Measurements from ENCODE around the gene GNL2. TPM values are rescaled to one million over a fixed set of nuclear protein-coding genes. Genes with fewer than 3 reads are reported as not detected.
"Not testable (repeated sequence)": the region's sequence is repeated elsewhere in the genome, so short reads cannot be mapped to it uniquely, and the experiment has no call there.

GNL2 gene
- total RNA-seq, 1 donor from 2014 or later: 52.3 TPM

GRCh38 chr1:37567023-37567422 lies 28.7 kb downstream of the GNL2 start:
- Mint-ChIP-seq H3K27me3 (ENCODE audit: unreplicated experiment) (no peaks in the 10 kb centered on the region), H3K4me1 (ENCODE audit: unreplicated experiment) (no peaks in the 10 kb centered on the region), H3K36me3 (ENCODE audit: unreplicated experiment) (peaks cover 50% of the 10 kb centered on the region), H3K9me3 (ENCODE audit: unreplicated experiment) (no peaks in the 10 kb centered on the region), H3K4me3 (ENCODE audit: unreplicated experiment) (no peak overlapping the region), H3K27ac (ENCODE audit: unreplicated experiment) (no peak overlapping the region)
- TF ChIP-seq CTCF (IDR thresholded peaks at IDR 0.05): no peak
- DNase-seq (ENCODE audit: extremely low spot score, unreplicated experiment): no peak

GRCh38 chr1:37564892-37565291 lies 30.8 kb downstream of the GNL2 start:
- DNase-seq (ENCODE audit: extremely low spot score, unreplicated experiment): no peak
- Mint-ChIP-seq H3K27ac (ENCODE audit: unreplicated experiment) (no peak overlapping the region), H3K9me3 (ENCODE audit: unreplicated experiment) (no peaks in the 10 kb centered on the region), H3K36me3 (ENCODE audit: unreplicated experiment) (peaks cover 44% of the 10 kb centered on the region), H3K27me3 (ENCODE audit: unreplicated experiment) (no peaks in the 10 kb centered on the region), H3K4me3 (ENCODE audit: unreplicated experiment) (no peak overlapping the region), H3K4me1 (ENCODE audit: unreplicated experiment) (no peaks in the 10 kb centered on the region)
- no peak for TF ChIP-seq CTCF (IDR thresholded peaks at IDR 0.05)

- no peak for DNase-seq (ENCODE audit: extremely low spot score, unreplicated experiment)
- no peak for TF ChIP-seq CTCF (IDR thresholded peaks at IDR 0.05)
- Mint-ChIP-seq H3K36me3 (ENCODE audit: unreplicated experiment) (peaks cover 27% of the 10 kb centered on the region), H3K4me1 (ENCODE audit: unreplicated experiment) (peaks cover 1% of the 10 kb centered on the region), H3K4me3 (ENCODE audit: unreplicated experiment) (no peak overlapping the region), H3K9me3 (ENCODE audit: unreplicated experiment) (no peaks in the 10 kb centered on the region), H3K27ac (ENCODE audit: unreplicated experiment) (no peak overlapping the region), H3K27me3 (ENCODE audit: unreplicated experiment) (no peaks in the 10 kb centered on the region)
These were observed 32.8 kb downstream of the GNL2 start for GRCh38 chr1:37562984-37563383.

- Mint-ChIP-seq H3K27me3 (ENCODE audit: unreplicated experiment) (no peaks in the 10 kb centered on the region), H3K27ac (ENCODE audit: unreplicated experiment) (no peak overlapping the region), H3K36me3 (ENCODE audit: unreplicated experiment) (peaks cover 13% of the 10 kb centered on the region), H3K4me1 (ENCODE audit: unreplicated experiment) (peaks cover 10% of the 10 kb centered on the region), H3K9me3 (ENCODE audit: unreplicated experiment) (no peaks in the 10 kb centered on the region), H3K4me3 (ENCODE audit: unreplicated experiment) (no peak overlapping the region)
- TF ChIP-seq CTCF (IDR thresholded peaks at IDR 0.05): peak; percentile 53
- DNase-seq (ENCODE audit: extremely low spot score, unreplicated experiment): no peak
These were observed 34.3 kb downstream of the GNL2 start for GRCh38 chr1:37561133-37562132.

GRCh38 chr1:37560401-37561132 lies 35.2 kb downstream of the GNL2 start:
- peaks cover 13% of the 10 kb centered on the region for H3K4me1 Mint-ChIP-seq (ENCODE audit: unreplicated experiment)
- H3K4me3 Mint-ChIP-seq (ENCODE audit: unreplicated experiment): no peak overlapping the region
- peaks cover 8% of the 10 kb centered on the region for H3K36me3 Mint-ChIP-seq (ENCODE audit: unreplicated experiment)
- TF ChIP-seq CTCF (IDR thresholded peaks at IDR 0.05): no peak
- H3K27me3 Mint-ChIP-seq (ENCODE audit: unreplicated experiment): no peaks in the 10 kb centered on the region
- DNase-seq (ENCODE audit: extremely low spot score, unreplicated experiment): no peak
- H3K27ac Mint-ChIP-seq (ENCODE audit: unreplicated experiment): no peak overlapping the region
- no peaks in the 10 kb centered on the region for H3K9me3 Mint-ChIP-seq (ENCODE audit: unreplicated experiment)

- H3K4me1 Mint-ChIP-seq (ENCODE audit: unreplicated experiment): peaks cover 13% of the 10 kb centered on the region
- H3K36me3 Mint-ChIP-seq (ENCODE audit: unreplicated experiment); H3K27ac Mint-ChIP-seq (ENCODE audit: unreplicated experiment); H3K4me3 Mint-ChIP-seq (ENCODE audit: unreplicated experiment); H3K27me3 Mint-ChIP-seq (ENCODE audit: unreplicated experiment); H3K9me3 Mint-ChIP-seq (ENCODE audit: unreplicated experiment); DNase-seq (ENCODE audit: extremely low spot score, unreplicated experiment): not testable (repeated sequence)
These were observed 35.8 kb downstream of the GNL2 start for GRCh38 chr1:37559957-37560379.

Measured in osteocyte (in vitro differentiated cells).